Measurements from ENCODE around the gene VTCN1. TPM values are rescaled to one million over a fixed set of nuclear protein-coding genes. Genes with fewer than 3 reads are reported as not detected.

The VTCN1 gene
- polyA plus RNA-seq, 3 donors, result not detected

GRCh38 chr1:117176579-117176978 is 34.1 kb downstream of the VTCN1 start:
- WGBS (ENCODE audit: insufficient coverage), result 93% methylated on average over 4 of the region's 6 CpGs
- TF ChIP-seq CTCF (IDR thresholded peaks at IDR 0.05), result no peak
- H3K27me3 Mint-ChIP-seq (ENCODE audit: low read depth in 3 of 3), result peaks cover 0 to 3% (median 0%) of the 10 kb centered on the region in 3 donors
- Histone ChIP-seq H3K4me3 (replicated peaks in 1 of 3; ENCODE audit: low read depth in 2 of 3, low read length in 3 of 3) (no peak overlapping the region), H3K4me2 (replicated peaks; ENCODE audit: extremely low read depth, low read length, poor library complexity, severe bottlenecking) (no peak overlapping the region), H3K9me3 (replicated peaks in 1 of 2; ENCODE audit: control insufficient read depth in 1 of 2, insufficient read depth in 1 of 2, low read length in 2 of 2) (no peaks in the 10 kb centered on the region), H4K20me1 (ENCODE audit: insufficient read depth, low read length) (no peaks in the 10 kb centered on the region), H3K79me2 (ENCODE audit: insufficient read depth, low read length) (no peaks in the 10 kb centered on the region), H3K4me1 (ENCODE audit: control insufficient read depth in 1 of 2, insufficient read depth in 2 of 2, low read length in 2 of 2) (no peaks in the 10 kb centered on the region), H3K9ac (ENCODE audit: insufficient read depth, low read length, poor library complexity, severe bottlenecking) (no peak overlapping the region), H2AFZ (ENCODE audit: insufficient read depth, low read depth, low read length, poor library complexity, severe bottlenecking) (no peak overlapping the region), H3K27ac (ENCODE audit: low read depth in 1 of 2, low read length in 2 of 2) (no peak overlapping the region), H3K36me3 (replicated peaks in 1 of 2; ENCODE audit: control insufficient read depth in 1 of 2, insufficient read depth in 2 of 2, low read length in 2 of 2) (no peaks in the 10 kb centered on the region), H3K27me3 (ENCODE audit: control insufficient read depth in 2 of 2, insufficient read depth in 2 of 2, low read length in 2 of 2) (no peaks in the 10 kb centered on the region)
- H3K4me1 Mint-ChIP-seq, result no peaks in the 10 kb centered on the region
- H3K27ac Mint-ChIP-seq, result no peak overlapping the region
- H3K4me3 Mint-ChIP-seq, result no peak overlapping the region
- no peaks in the 10 kb centered on the region for H3K36me3 Mint-ChIP-seq
- intact Hi-C loops (cut with micrococcal nuclease), result no loop called here
- no peak for DNase-seq
- peaks cover 0 to 8% (median 0%) of the 10 kb centered on the region in 7 donors for H3K9me3 Mint-ChIP-seq

DNA sequence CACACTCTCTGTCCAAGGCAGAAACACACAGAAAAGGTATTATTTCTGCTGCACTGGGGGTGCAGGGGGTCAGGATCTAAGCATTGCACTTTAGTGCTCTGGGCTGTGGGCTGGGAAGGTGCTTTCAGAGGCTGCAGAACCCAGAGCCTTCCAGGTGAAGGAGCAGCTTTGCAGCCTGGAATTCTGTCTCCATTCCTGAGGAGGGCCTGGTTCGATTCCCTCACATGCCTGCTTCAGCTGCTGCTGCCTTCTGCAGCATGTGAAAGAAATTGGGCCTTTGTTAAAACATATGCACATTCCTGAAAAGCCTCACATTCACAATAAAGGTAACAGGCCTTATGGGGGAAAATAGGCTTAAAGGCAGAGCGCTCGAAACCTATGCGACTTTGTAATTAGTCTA is 35.9 kb downstream of the VTCN1 start:
- WGBS (ENCODE audit: insufficient coverage), result no CpG with 5 or more reads among the region's 4 CpGs
- H3K4me3 ChIP-seq (replicated peaks in 1 of 3; ENCODE audit: low read depth in 2 of 3, low read length in 3 of 3), result no peak overlapping the region
- peaks cover 0 to 8% (median 0%) of the 10 kb centered on the region in 7 donors for H3K9me3 Mint-ChIP-seq
- H3K9me3 ChIP-seq (replicated peaks in 1 of 2; ENCODE audit: control insufficient read depth in 1 of 2, insufficient read depth in 1 of 2, low read length in 2 of 2), result no peaks in the 10 kb centered on the region
- no peak overlapping the region for H2AFZ ChIP-seq (ENCODE audit: insufficient read depth, low read depth, low read length, poor library complexity, severe bottlenecking)
- peaks cover 0 to 3% (median 0%) of the 10 kb centered on the region in 3 donors for H3K27me3 Mint-ChIP-seq (ENCODE audit: low read depth in 3 of 3)
- no peaks in the 10 kb centered on the region for H3K4me1 ChIP-seq (ENCODE audit: control insufficient read depth in 1 of 2, insufficient read depth in 2 of 2, low read length in 2 of 2)
- H3K9ac ChIP-seq (ENCODE audit: insufficient read depth, low read length, poor library complexity, severe bottlenecking), result no peak overlapping the region
- H3K4me3 Mint-ChIP-seq, result no peak overlapping the region
- no peak overlapping the region for H3K27ac ChIP-seq (ENCODE audit: low read depth in 1 of 2, low read length in 2 of 2)
- H4K20me1 ChIP-seq (ENCODE audit: insufficient read depth, low read length), result no peaks in the 10 kb centered on the region
- H3K36me3 ChIP-seq (replicated peaks in 1 of 2; ENCODE audit: control insufficient read depth in 1 of 2, insufficient read depth in 2 of 2, low read length in 2 of 2), result no peaks in the 10 kb centered on the region
- no peak for TF ChIP-seq CTCF (IDR thresholded peaks at IDR 0.05)
- no peak overlapping the region for H3K4me2 ChIP-seq (replicated peaks; ENCODE audit: extremely low read depth, low read length, poor library complexity, severe bottlenecking)
- H3K27me3 ChIP-seq (ENCODE audit: control insufficient read depth in 2 of 2, insufficient read depth in 2 of 2, low read length in 2 of 2), result no peaks in the 10 kb centered on the region
- H3K27ac Mint-ChIP-seq, result no peak overlapping the region
- H3K79me2 ChIP-seq (ENCODE audit: insufficient read depth, low read length), result no peaks in the 10 kb centered on the region
- no peaks in the 10 kb centered on the region for H3K4me1 Mint-ChIP-seq
- no peak for DNase-seq
- H3K36me3 Mint-ChIP-seq, result no peaks in the 10 kb centered on the region
- intact Hi-C loops (cut with micrococcal nuclease), result no loop called here
